Left lung (tissue), 10 donors: ENCODE results near the gene ABTB2. TPM values are rescaled to one million over a fixed set of nuclear protein-coding genes. Genes with fewer than 3 reads are reported as not detected.
"Not testable (repeated sequence)": the region's sequence is repeated elsewhere in the genome, so short reads cannot be mapped to it uniquely, and the experiment has no call there.

Experiments
- ATAC-seq: fragments of 200-7000 bp; cut with Tn5 transposase; one replicate; pipeline ENCODE4 v1.9.1; 2020; ENCODE audit warnings: moderate library complexity
- DNase-seq, 4 donors: peaks; one replicate each; pipeline ENCODE4 v3.0.0-alpha.2; 2013 to 2020
- H3K27ac ChIP-seq, 2 donors: fragments of 200-600 bp; sonication (generic) in 1 of 2; one replicate each; pipeline versions ENCODE4 v1.5.0 to v1.8.0; 2020 to 2021
- H3K27me3 ChIP-seq, 2 donors: fragments of 200-600 bp; sonication (generic) in 1 of 2; one replicate each; pipeline versions ENCODE4 v1.5.0 to v1.8.0; 2020 to 2021
- H3K36me3 ChIP-seq, 2 donors: fragments of 200-600 bp; sonication (generic) in 1 of 2; one replicate each; pipeline versions ENCODE4 v1.5.0 to v1.8.0; 2020 to 2021
- H3K4me1 ChIP-seq, 2 donors: fragments of 200-600 bp; one replicate each; pipeline ENCODE4 v1.8.0; 2021
- H3K4me3 ChIP-seq, 2 donors: fragments of 200-600 bp; sonication (generic) in 1 of 2; one replicate each; pipeline versions ENCODE4 v1.5.0 to v1.8.0; 2020 to 2021; ENCODE audit warnings: mild to moderate bottlenecking in 1 of 2
- H3K9me3 ChIP-seq, 2 donors: fragments of 200-600 bp; sonication (generic) in 1 of 2; one replicate each; pipeline versions ENCODE4 v1.5.0 to v1.8.0; 2020 to 2021
- CTCF ChIP-seq, 2 donors: fragments of 200-600 bp; sonication (generic) in 1 of 2; IDR thresholded peaks; one replicate each; pipeline versions ENCODE4 v1.5.0 to v1.8.0; 2021; ENCODE audit warnings: antibody characterized with exemption in 2 of 2
- intact Hi-C, 2 donors: fragments of 100-400 bp; cut with DNase I; formaldehyde crosslinking; loops; one replicate each; pipeline versions ENCODE4 v1.11.2 to v1.14.2; 2022
- polyA plus RNA-seq, 6 donors: library from polyadenylated mRNA; unstranded; fragments of 120-200 nt; gene quantifications; one replicate each; pipeline ENCODE4 v1.2.1, GENCODE V29; 2013; ENCODE audit not compliant: insufficient read length in 6 of 6
- total RNA-seq, 2 donors: library from RNA; stranded (reverse); fragmentation: NEBNext Ultra II Directional; extraction: Animal tissue kit (Norgen Biotek cat#: 25700); gene quantifications; one replicate each; pipeline ENCODE4 v1.2.1, GENCODE V29; 2021
- donor health status: DM: no; HTN: yes; CAD: no.
- donor health status: DM: no; HTN: no; CAD: no.

Gene ABTB2
- total and polyA plus RNA-seq, 8 donors: 2.4 to 6.9 (median 4.8) TPM

- H3K27ac ChIP-seq: no peak overlapping the region
- intact Hi-C loops: no loop called here
Measured at GRCh38 chr11:34181251-34181650, 176.6 kb downstream of the ABTB2 start.

DNA sequence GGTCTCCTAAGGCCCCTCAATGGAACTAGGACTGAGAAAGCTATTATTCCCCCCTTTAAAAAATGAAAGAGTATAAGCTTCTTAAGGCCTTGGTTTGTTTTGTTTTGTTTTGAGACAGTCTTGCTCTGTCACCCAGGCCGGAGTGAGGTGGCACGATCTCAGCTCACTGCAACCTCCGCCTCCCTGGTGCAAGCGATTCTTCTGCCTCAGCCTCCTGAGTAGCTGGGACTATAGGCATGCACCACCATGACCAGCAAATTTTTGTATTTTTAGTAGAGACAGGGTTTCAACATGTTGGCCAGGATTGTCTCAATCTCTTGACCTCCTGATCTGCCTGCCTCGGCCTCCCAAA lies 177.0 kb downstream of the ABTB2 start:
- H3K27me3 ChIP-seq, H3K9me3 ChIP-seq, H3K4me3 ChIP-seq, H3K27ac ChIP-seq, H3K36me3 ChIP-seq, DNase-seq, H3K4me1 ChIP-seq, ATAC-seq, intact Hi-C loops: not testable (repeated sequence)

More at GRCh38 chr11:34181251-34181650, 176.6 kb downstream of the ABTB2 start:
- no peak overlapping the region for H3K4me3 ChIP-seq
- TF ChIP-seq CTCF (IDR thresholded peaks at IDR 0.05): no peak
- no peaks in the 10 kb centered on the region for H3K9me3 ChIP-seq
- no peaks in the 10 kb centered on the region for H3K27me3 ChIP-seq
- ATAC-seq (no peak), DNase-seq (no peak)
- peaks cover 0 to 3% of the 10 kb centered on the region in 2 donors for H3K4me1 ChIP-seq
- H3K36me3 ChIP-seq: no peaks in the 10 kb centered on the region

DNA sequence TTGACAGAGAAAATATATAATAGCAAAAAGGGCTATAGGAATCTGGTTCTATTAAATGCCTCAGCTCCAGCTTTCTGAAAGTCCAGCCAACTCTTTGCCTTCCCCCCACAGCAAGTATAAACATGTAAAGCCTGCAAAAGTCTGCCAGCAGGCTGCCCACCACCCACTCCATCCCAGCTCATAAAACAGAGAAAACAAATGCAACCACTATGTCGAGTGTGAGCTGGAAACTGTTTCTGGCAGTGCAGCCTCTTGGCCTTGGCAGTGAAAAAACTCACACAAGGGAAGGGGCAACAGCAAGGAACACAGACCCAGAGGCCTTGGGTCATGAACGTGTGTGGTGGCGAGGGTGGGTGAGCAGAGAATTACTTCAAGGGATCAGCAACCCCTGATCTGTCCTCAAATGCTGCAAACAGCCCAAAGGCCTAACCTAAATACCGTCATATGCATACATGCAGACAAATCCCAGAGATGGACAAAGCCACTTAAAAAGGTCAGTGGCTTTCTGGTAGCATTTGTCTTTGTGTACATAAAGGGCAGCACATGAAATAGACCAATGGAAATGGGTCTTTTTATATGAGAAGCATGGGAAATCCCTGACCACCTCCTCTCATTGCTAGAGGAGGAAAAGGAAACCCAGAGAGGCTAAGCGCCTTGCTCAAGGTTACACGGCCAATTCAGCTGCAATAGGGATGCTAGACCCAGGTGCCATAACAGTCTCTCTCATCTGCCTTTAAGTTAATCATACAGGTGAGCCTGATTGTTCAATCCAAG lies 177.6 kb downstream of the ABTB2 start:
- Histone ChIP-seq H3K9me3 (no peaks in the 10 kb centered on the region), H3K4me3 (no peak overlapping the region), H3K27ac (no peak overlapping the region), H3K36me3 (no peaks in the 10 kb centered on the region), H3K27me3 (no peaks in the 10 kb centered on the region), H3K4me1 (no peaks in the 10 kb centered on the region)
- no peak for ATAC-seq
- intact Hi-C loops: no loop called here
- no peak for TF ChIP-seq CTCF (IDR thresholded peaks at IDR 0.05)
- DNase-seq: no peak

- ATAC-seq (no peak), DNase-seq (no peak)
- no peak overlapping the region for H3K4me3 ChIP-seq
- intact Hi-C loops: no loop called here
- no peak for TF ChIP-seq CTCF (IDR thresholded peaks at IDR 0.05)
- H3K27me3 ChIP-seq: peaks cover 0 to 6% of the 10 kb centered on the region in 2 donors
- no peaks in the 10 kb centered on the region for H3K36me3 ChIP-seq
- no peaks in the 10 kb centered on the region for H3K9me3 ChIP-seq
- peaks cover 0 to 8% of the 10 kb centered on the region in 2 donors for H3K4me1 ChIP-seq
- no peak overlapping the region for H3K27ac ChIP-seq
Measured at GRCh38 chr11:34179026-34179675, 178.7 kb downstream of the ABTB2 start.

GRCh38 chr11:34178209-34178821 lies 179.5 kb downstream of the ABTB2 start:
- ATAC-seq (no peak), DNase-seq (no peak)
- Histone ChIP-seq H3K36me3 (no peaks in the 10 kb centered on the region), H3K4me1 (peaks cover 0 to 8% of the 10 kb centered on the region in 2 donors), H3K27ac (no peak overlapping the region), H3K9me3 (no peaks in the 10 kb centered on the region), H3K4me3 (no peak overlapping the region), H3K27me3 (peaks cover 0 to 14% of the 10 kb centered on the region in 2 donors)
- no peak for TF ChIP-seq CTCF (IDR thresholded peaks at IDR 0.05)
- intact Hi-C loops: no loop called here
